ENCODE results near the gene SSBP3.

The SSBP3 gene

DNA sequence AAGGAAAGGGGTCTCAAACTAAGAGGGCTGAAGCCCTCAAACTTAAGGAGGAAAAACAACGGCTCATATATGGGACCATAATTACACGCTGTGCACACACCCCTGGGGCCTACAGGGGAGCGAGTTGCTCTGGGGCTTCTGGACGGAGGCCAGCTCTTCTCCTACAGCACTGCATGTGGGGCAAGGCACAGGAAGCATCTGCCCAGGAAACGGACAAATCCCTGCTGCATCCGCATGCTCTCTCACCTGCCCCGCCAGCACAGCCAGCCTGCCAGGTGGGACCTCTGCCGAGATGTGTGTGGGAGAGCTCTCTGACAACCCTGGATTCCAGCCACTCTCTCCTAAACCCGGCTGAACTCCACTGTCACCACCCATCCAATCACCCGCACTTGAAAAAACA, 152.1 kb downstream of the SSBP3 start:
- TF ChIP-seq, protein P1, sequence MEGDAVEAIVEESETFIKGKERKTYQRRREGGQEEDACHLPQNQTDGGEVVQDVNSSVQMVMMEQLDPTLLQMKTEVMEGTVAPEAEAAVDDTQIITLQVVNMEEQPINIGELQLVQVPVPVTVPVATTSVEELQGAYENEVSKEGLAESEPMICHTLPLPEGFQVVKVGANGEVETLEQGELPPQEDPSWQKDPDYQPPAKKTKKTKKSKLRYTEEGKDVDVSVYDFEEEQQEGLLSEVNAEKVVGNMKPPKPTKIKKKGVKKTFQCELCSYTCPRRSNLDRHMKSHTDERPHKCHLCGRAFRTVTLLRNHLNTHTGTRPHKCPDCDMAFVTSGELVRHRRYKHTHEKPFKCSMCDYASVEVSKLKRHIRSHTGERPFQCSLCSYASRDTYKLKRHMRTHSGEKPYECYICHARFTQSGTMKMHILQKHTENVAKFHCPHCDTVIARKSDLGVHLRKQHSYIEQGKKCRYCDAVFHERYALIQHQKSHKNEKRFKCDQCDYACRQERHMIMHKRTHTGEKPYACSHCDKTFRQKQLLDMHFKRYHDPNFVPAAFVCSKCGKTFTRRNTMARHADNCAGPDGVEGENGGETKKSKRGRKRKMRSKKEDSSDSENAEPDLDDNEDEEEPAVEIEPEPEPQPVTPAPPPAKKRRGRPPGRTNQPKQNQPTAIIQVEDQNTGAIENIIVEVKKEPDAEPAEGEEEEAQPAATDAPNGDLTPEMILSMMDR (IDR thresholded peaks at IDR 0.05; ENCODE audit: borderline replicate concordance, control extremely low read depth, extremely low read depth, insufficient read depth, missing control alignments): no peak
- in situ Hi-C loops (cut with MboI; ENCODE audit: low sequenced_read_pairs, unreplicated experiment): no loop called here
- no peak for DNase-seq (ENCODE audit: low spot score)

DNA sequence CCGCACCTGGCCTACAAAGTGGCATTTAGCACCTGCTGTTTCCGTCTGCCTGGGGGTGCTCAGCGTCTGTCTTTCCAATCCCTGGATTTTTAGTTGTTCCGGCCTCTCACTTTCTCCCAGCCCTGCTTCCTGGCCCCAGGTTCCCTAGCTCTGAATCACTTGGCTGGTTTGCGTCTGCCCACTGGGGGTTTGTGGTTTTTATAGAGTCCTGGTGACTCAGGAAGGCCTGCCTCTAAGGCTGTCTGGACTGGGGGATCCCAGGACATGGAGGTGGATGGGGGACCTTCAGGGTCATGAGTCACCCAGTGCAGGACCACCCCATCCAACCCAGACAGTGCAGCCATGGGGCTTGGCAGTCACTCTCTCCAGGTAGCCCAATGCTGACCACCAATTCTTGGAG, 152.7 kb downstream of the SSBP3 start:
- DNase-seq (ENCODE audit: low spot score): no peak
- in situ Hi-C loops (cut with MboI; ENCODE audit: low sequenced_read_pairs, unreplicated experiment): no loop called here
- TF ChIP-seq, protein P1 (IDR thresholded peaks at IDR 0.05; ENCODE audit: borderline replicate concordance, control extremely low read depth, extremely low read depth, insufficient read depth, missing control alignments): no peak

DNA sequence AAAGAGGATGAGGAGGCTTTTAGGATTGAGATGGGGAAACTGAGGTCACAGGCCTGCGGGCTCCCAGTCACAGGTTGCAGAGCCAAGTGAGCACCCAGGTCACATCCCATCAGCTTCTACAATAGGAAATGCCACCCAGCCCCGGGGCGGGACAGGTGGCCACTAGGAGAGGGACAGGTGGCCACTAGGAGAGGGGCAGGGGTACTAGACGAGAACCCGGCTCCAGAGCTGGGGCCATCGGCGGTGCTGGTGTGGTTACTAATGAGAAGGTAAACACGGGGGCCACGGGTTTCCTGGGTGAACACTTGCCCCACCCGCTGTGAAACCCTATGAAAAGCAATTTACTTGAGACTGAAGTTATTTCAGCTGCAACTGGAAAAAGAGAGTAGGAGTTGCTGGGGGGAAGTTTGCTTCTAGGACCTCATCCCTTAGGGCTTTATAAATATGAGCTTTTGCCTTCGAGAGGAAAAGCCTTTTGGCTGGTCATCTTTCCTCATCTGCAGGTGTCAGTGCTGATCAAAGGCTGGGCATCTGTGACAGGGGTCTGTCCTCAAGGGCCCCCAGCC, 153.7 kb downstream of the SSBP3 start:
- DNase-seq (ENCODE audit: low spot score): no peak
- in situ Hi-C loops (cut with MboI; ENCODE audit: low sequenced_read_pairs, unreplicated experiment): no loop called here
- TF ChIP-seq, protein P1 (IDR thresholded peaks at IDR 0.05; ENCODE audit: borderline replicate concordance, control extremely low read depth, extremely low read depth, insufficient read depth, missing control alignments): no peak

DNA sequence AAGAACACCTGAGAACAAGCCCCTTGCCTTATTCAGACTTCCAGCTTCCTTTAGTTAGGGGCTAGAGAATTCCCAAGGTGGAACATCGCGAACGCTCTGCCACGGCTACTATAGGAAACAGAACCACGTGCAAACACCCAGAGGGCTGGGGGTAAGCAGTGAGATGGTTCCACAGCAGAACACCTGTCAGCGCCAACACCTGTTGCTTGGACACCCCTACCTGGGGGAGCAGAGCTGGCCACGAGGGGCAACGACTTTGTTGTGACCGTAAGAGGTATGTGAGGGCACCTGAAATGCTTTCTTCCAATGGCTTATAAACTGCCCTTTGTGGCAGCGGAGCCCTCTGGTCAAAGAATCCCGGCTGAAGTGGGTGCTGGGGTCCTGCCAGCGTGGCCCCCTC, 155.5 kb downstream of the SSBP3 start:
- in situ Hi-C loops (cut with MboI; ENCODE audit: low sequenced_read_pairs, unreplicated experiment): no loop called here
- no peak for DNase-seq (ENCODE audit: low spot score)
- TF ChIP-seq, protein P1 (IDR thresholded peaks at IDR 0.05; ENCODE audit: borderline replicate concordance, control extremely low read depth, extremely low read depth, insufficient read depth, missing control alignments): no peak

DNA sequence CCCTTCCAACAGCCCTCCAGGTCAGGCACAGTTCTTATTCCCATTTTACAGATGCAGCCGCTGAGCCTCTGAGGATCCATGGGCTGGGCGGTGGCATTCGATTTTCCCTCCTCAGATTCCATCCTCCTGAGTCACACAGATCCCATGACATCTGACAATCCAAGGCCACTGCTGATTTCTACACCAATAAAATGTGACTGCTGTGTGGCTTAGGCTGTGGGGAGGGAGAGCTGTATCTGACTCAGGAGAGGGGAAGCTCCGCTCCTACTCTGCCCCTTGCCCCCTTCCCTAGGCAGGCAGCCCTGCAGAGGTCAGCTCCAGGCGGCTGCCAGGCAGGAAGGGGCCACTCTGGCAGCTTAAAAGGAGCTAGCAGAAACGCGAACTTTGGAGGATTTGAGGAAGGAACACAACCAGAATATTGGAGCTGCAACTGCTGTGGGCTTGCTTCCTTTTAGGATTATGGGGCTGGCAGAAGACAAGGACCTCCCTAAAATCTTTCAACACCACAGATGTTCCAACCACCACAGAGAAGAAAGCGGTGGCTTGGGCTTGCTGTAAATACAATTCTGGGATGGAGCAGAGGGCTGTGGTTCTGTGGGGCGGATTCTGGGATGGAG, 156.3 kb downstream of the SSBP3 start:
- in situ Hi-C loops (cut with MboI; ENCODE audit: low sequenced_read_pairs, unreplicated experiment): no loop called here
- DNase-seq (ENCODE audit: low spot score): no peak
- TF ChIP-seq, protein P1 (IDR thresholded peaks at IDR 0.05; ENCODE audit: borderline replicate concordance, control extremely low read depth, extremely low read depth, insufficient read depth, missing control alignments): no peak

DNA sequence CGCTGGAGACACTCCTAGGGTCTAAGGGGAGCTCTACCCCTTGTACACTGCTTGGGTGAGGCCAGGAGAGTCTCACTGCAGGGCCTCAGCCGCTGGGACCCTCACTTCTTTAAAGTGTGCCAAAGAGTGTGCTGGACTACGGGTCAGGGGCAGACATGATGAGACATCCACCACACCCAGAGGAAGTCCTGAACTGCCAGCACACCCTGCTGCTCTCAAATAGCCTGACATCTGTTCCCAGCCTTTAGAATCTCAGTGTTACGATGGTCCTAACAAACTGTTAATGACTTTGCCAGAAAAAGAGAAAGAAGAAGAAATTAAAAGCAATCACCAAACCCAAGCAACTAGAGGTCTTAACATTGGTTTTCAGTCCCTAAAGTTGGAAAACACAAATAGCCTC, 157.2 kb downstream of the SSBP3 start:
- no peak for DNase-seq (ENCODE audit: low spot score)
- in situ Hi-C loops (cut with MboI; ENCODE audit: low sequenced_read_pairs, unreplicated experiment): no loop called here
- TF ChIP-seq, protein P1 (IDR thresholded peaks at IDR 0.05; ENCODE audit: borderline replicate concordance, control extremely low read depth, extremely low read depth, insufficient read depth, missing control alignments): no peak

Data from GM13976 (cell line).